ENCODE results near the gene MYOT. TPM values are rescaled to one million over a fixed set of nuclear protein-coding genes. Genes with fewer than 3 reads are reported as not detected.

The MYOT gene
- total RNA-seq, 1 donor from 2014 or later: 0.64 TPM

DNA sequence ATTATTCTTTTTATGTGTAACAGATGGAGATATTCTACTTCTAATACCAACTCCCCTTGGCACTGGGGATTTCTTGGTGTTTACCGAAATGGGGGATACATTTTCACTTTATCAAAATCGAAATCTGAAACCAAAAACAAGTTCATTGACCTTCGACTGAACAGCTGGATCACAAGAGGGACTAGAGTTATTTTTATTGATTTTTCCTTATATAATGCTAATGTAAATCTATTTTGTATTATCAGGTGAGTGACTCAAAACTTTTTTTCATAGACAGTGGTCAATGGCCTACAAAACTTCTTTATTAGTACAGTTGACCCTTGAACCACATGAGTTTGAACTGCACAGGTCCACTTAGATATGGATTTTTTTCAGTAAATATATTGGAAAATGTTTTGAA lies 31.8 kb downstream of the MYOT start:
- no peak for DNase-seq (ENCODE audit: low spot score)

- no peak for DNase-seq (ENCODE audit: low spot score)
Measured at GRCh38 chr5:137901011-137901817, 33.6 kb downstream of the MYOT start.

DNA sequence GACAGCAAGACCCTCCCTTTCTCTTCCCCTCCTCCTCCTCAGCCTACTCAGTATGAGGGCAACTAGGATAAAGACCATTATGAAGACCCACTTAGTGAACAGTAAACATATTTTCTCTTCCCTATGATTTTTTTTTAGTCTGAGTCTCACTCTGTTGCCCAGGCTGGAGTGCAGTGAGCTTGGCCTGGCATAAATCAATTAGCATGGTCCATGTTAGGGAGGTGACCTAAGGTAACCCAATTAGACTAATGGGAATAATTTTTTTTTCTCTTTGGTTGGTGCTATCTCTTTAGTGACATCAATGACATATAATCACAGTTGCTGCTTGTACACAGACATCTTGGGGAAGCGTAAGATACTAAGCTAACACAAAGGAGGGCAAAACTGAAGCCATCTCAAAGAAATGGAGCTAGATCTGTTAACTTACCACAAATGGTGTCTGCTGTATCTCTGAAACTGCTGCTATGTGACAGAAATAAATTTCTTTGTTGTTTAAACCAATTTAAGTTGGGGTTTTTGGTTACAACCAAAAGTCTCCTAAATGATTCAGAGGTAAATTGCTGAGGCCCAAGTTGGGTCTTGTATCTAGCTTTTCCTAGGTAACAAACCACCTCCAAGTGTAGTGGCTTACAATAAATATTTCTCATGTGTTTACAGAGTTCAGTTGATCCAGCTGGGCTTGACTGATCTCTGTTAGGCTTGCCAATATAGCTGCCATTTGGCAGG lies 34.9 kb downstream of the MYOT start:
- DNase-seq (ENCODE audit: low spot score): no peak

- DNase-seq (ENCODE audit: low spot score): no peak
Measured at GRCh38 chr5:137914758-137915157, 47.1 kb downstream of the MYOT start.

- DNase-seq (ENCODE audit: low spot score): no peak
Measured at GRCh38 chr5:137916923-137917322, 49.3 kb downstream of the MYOT start.

- no peak for DNase-seq (ENCODE audit: low spot score)
Measured at GRCh38 chr5:137921931-137922330, 54.3 kb downstream of the MYOT start.

DNA sequence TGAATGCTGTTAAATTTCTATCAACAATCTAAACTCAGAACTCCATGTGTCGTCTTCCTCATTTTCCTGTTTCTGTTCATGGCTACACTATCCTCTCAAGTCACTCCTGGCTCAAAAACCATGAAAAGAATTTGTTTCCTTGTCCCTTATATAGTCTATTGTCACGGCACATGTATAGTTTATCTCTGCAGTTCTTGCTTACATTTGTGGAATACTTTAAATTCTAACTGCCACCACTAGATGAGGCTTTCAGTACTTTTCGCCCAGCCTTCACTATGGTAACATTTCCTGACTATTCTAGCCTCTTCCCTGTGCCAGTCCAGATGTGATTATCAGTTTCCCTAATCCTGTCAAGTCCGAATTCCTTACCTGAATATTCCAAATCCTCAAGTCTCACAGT lies 56.2 kb downstream of the MYOT start:
- DNase-seq (ENCODE audit: low spot score): no peak

DNA sequence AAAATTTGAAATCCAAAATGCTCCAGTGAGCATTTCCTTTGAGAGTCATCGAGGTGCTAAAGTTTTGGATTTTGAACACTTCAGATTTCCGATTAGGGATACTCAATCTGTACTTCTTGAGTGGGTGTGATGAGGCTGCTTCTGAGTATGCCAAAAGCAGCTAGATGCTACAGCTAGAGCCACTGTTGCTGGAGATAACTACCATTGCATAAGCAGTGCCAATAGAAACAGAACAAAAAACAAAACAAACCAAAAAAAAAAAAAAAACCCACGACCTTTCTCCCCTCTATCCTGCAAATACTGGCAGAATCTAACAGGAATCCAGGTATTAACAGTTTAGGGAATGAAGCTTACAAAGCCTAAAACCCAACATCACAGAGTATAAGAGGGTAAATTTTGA lies 65.1 kb downstream of the MYOT start:
- no peak for DNase-seq (ENCODE audit: low spot score)

DNA sequence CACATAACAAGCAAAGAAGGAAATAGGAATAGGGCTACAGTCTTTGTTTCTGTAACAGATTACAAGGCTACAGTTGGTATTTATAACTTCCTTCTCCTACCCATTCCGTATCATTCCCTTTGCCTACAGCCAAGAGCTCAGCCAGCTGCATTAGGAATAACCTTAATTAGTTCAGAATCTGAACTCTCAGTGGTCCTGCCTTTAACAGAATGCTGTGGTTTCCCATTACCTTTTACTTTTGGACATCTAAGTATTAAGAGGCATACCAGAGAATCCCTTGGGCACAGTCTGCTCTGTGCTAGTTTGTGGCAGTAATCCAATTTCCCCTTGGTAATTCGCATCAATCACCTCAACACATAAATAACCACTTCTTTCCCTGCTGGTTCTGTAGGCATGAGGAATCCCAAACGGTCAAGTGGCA lies 65.8 kb downstream of the MYOT start:
- no peak for DNase-seq (ENCODE audit: low spot score)

GRCh38 chr5:137935190-137935589 lies 67.5 kb downstream of the MYOT start:
- no peak for DNase-seq (ENCODE audit: low spot score)

DNA sequence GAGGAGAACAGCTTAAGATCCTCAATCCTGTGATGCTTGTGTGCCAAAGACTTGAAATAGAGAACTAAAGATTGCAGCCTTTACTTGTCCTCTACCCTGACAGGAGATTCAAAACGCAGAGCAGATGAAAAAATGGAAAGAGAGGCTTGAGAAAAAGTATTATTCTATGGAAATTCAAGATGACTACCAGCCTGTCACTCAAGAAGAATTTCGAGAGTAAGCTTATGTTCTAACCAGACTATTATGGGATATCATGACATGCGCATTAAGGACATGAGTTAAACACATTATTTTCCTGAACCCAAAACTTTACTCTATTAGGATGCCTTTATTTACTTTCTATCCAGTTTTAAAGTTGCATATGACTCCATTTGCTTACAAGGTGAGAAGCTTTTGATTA lies 68.0 kb downstream of the MYOT start:
- DNase-seq (ENCODE audit: low spot score): no peak

Other genes starting within 250 kb of the MYOT start
- 3.5 TPM for gene KLHL3, start 131.8 kb upstream of the MYOT start, total RNA-seq
- gene HNRNPA0, start 113.5 kb upstream of the MYOT start, total RNA-seq: 24.3 TPM
- gene PKD2L2, start 21.6 kb downstream of the MYOT start, total RNA-seq: not detected
- 39.3 TPM for gene FAM13B, start 165.2 kb downstream of the MYOT start, total RNA-seq
- gene WNT8A, start 216.2 kb downstream of the MYOT start, total RNA-seq: not detected